Erythroblast (primary cell): ENCODE measurements around the gene ALLC.

ENCODE experiments used
- GATA1 ChIP-seq: IDR thresholded peaks from 2 replicates; pipeline ENCODE4 v1.6.1; 2011; ENCODE audit warnings: low read depth, mild to moderate bottlenecking, control low read depth, low read length, moderate library complexity
- POLR2A ChIP-seq: IDR thresholded peaks from 2 replicates; pipeline ENCODE4 v1.6.1; 2011; ENCODE audit warnings: mild to moderate bottlenecking, low read length

DNA sequence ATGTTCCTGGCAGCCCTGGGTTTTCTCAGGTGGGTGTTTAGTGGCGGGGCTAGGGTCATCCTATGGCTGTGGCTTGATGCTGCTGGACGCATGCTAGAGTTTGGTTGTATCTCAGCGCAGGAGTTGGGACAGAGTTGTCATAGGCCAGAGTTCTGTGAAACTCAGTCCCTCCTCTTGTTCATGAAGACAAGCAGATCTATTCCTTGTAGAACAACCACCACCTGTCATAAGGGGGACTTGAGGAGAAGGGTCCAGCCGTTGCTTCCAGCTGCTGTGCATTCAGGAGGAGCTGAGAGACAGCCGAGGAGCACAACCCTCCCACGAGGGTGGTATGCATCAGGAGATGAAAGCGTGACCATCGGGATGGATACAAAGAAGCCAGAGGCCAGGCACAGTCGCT, 71.8 kb downstream of the ALLC start:
- TF ChIP-seq POLR2A: no peak
- TF ChIP-seq GATA1: no peak
